Astrocyte (in vitro differentiated cells and primary cell): ENCODE measurements around the gene MATCAP1. TPM values are rescaled to one million over a fixed set of nuclear protein-coding genes. Genes with fewer than 3 reads are reported as not detected.

Experiments
- DNase-seq: peaks from one replicate; pipeline ENCODE4 v3.0.0-alpha.2; 2010; ENCODE audit warnings: low read depth
- FAIRE-seq: peaks from 2 replicates; lab custom pipeline; 2011; peaks lifted over from hg19 to GRCh38; lab: Jason Lieb, UNC
- H2AFZ ChIP-seq: 2 replicates; pipeline ENCODE4 v1.6.0; 2012; ENCODE audit warnings: low read depth, low read length, inconsistent platforms
- H3K27ac ChIP-seq: 2 replicates; pipeline ENCODE4 v1.5.1; 2011; ENCODE audit warnings: low read depth, low read length, inconsistent platforms
- H3K27me3 ChIP-seq: 2 replicates; pipeline ENCODE4 v1.6.0; 2011; ENCODE audit warnings: low read length, inconsistent platforms; ENCODE audit not compliant: insufficient read depth
- H3K36me3 ChIP-seq: 2 replicates; pipeline ENCODE4 v1.5.1; 2011; ENCODE audit warnings: low read length, inconsistent platforms; ENCODE audit not compliant: insufficient read depth
- H3K4me1 ChIP-seq: 2 replicates; pipeline ENCODE4 v1.5.1; 2011; ENCODE audit warnings: low read length, inconsistent platforms; ENCODE audit not compliant: insufficient read depth
- H3K4me2 ChIP-seq: 2 replicates; pipeline ENCODE4 v1.6.0; 2012; ENCODE audit warnings: low read length, inconsistent platforms
- H3K4me3 ChIP-seq: 2 replicates; pipeline ENCODE4 v1.5.1; 2011; ENCODE audit warnings: low read depth, mild to moderate bottlenecking, low read length, inconsistent platforms; ENCODE audit not compliant: insufficient read depth
- H3K79me2 ChIP-seq: 2 replicates; pipeline ENCODE4 v1.6.0; 2012; ENCODE audit warnings: mild to moderate bottlenecking, low read length, inconsistent platforms; ENCODE audit not compliant: insufficient read depth
- H3K9ac ChIP-seq: 2 replicates; pipeline ENCODE4 v1.6.0; 2012; ENCODE audit warnings: mild to moderate bottlenecking, low read length, inconsistent platforms
- H3K9me3 ChIP-seq: 2 replicates; pipeline ENCODE4 v1.5.1; 2012; ENCODE audit warnings: low read depth, mild to moderate bottlenecking, low read length, inconsistent platforms; ENCODE audit not compliant: insufficient read depth
- H4K20me1 ChIP-seq: 2 replicates; pipeline ENCODE4 v1.6.0; 2012; ENCODE audit warnings: low read length, inconsistent platforms; ENCODE audit not compliant: insufficient read depth
- H3K27ac Mint-ChIP-seq: one replicate; pipeline ENCODE4 v1.8.0; 2021; ENCODE audit warnings: mild to moderate bottlenecking, mixed read lengths; ENCODE audit not compliant: unreplicated experiment
- H3K27me3 Mint-ChIP-seq: one replicate; pipeline ENCODE4 v1.8.0; 2021; ENCODE audit warnings: low read depth, mixed read lengths; ENCODE audit not compliant: unreplicated experiment
- H3K36me3 Mint-ChIP-seq: one replicate; pipeline ENCODE4 v1.8.0; 2021; ENCODE audit warnings: low read depth, mixed read lengths; ENCODE audit not compliant: unreplicated experiment
- H3K4me1 Mint-ChIP-seq: one replicate; pipeline ENCODE4 v1.8.0; 2021; ENCODE audit warnings: low read depth, mixed read lengths; ENCODE audit not compliant: unreplicated experiment
- H3K4me3 Mint-ChIP-seq: one replicate; pipeline ENCODE4 v1.8.0; 2021; ENCODE audit warnings: mild to moderate bottlenecking, moderate library complexity, mixed read lengths; ENCODE audit not compliant: unreplicated experiment
- H3K9me3 Mint-ChIP-seq: one replicate; pipeline ENCODE4 v1.8.0; 2021; ENCODE audit warnings: mild to moderate bottlenecking, mixed read lengths; ENCODE audit not compliant: unreplicated experiment
- CTCF ChIP-seq: IDR thresholded peaks from 2 replicates; pipeline ENCODE4 v1.5.1; 2011; ENCODE audit warnings: low read depth, mild to moderate bottlenecking, inconsistent platforms, low read length, moderate library complexity; ENCODE audit not compliant: insufficient read depth
- EZH2 ChIP-seq: IDR thresholded peaks from 2 replicates; pipeline ENCODE4 v1.6.1; 2012; ENCODE audit warnings: mild to moderate bottlenecking, low read length, inconsistent platforms; ENCODE audit not compliant: insufficient read depth
- total RNA-seq: library from RNA; stranded (reverse); gene quantifications from 2 replicates; pipeline ENCODE4 v1.2.1, GENCODE V29; 2021

Gene MATCAP1
- total RNA-seq, 1 donor from 2014 or later: 26.1 TPM

- Histone ChIP-seq H3K9me3 (no peaks in the 10 kb centered on the region), H3K27ac (no peak overlapping the region), H3K79me2 (peaks cover 23% of the 10 kb centered on the region), H3K9ac (peak overlapping the region; percentile 90), H3K4me2 (peak overlapping the region; percentile 91), H3K4me1 (peaks cover 33% of the 10 kb centered on the region), H3K36me3 (no peaks in the 10 kb centered on the region), H3K4me3 (peak overlapping the region; percentile 70), H3K27me3 (no peaks in the 10 kb centered on the region), H2AFZ (peak overlapping the region; percentile 94), H4K20me1 (peaks cover 46% of the 10 kb centered on the region)
- H3K36me3 Mint-ChIP-seq: peaks cover 1% of the 10 kb centered on the region
- H3K4me1 Mint-ChIP-seq: peaks cover 15% of the 10 kb centered on the region
- H3K9me3 Mint-ChIP-seq: no peaks in the 10 kb centered on the region
- no peak for DNase-seq
- H3K4me3 Mint-ChIP-seq: peak overlapping the region; percentile 79
- FAIRE-seq: no peak
- no peak for TF ChIP-seq CTCF
- TF ChIP-seq EZH2: peak; percentile 49
- H3K27ac Mint-ChIP-seq: no peak overlapping the region
- no peaks in the 10 kb centered on the region for H3K27me3 Mint-ChIP-seq
Observed at GRCh38 chr16:67184453-67184994, 761 bp upstream of the MATCAP1 start.

DNA sequence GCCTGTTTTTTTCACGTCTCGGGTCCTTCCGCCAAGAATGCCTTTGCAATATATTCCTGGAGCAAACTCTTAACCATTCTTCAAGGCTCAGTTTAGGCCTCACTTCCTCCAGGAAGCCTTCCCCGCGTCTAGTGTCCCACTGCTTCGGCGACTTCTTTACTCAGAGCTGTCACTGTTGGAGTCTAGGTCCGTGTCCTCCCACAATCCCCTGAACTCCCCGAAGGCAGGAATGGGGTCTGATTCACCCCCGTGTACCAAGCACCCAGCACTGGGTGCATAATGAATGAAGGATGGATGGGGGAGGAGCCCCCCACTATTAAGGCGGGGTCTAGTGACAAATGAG is 508 bp downstream of the MATCAP1 start:
- no peak for TF ChIP-seq CTCF
- no peak for TF ChIP-seq EZH2
- Histone ChIP-seq H3K9me3 (no peaks in the 10 kb centered on the region), H3K9ac (peak overlapping the region; percentile 90), H3K4me2 (peak overlapping the region; percentile 91), H2AFZ (peak overlapping the region; percentile 94), H4K20me1 (peaks cover 58% of the 10 kb centered on the region), H3K27ac (peak overlapping the region; percentile 30), H3K36me3 (no peaks in the 10 kb centered on the region), H3K4me1 (peaks cover 33% of the 10 kb centered on the region), H3K4me3 (peak overlapping the region; percentile 70), H3K79me2 (peaks cover 23% of the 10 kb centered on the region), H3K27me3 (no peaks in the 10 kb centered on the region)
- no peak for FAIRE-seq
- H3K4me1 Mint-ChIP-seq: peaks cover 15% of the 10 kb centered on the region
- no peak overlapping the region for H3K27ac Mint-ChIP-seq
- H3K36me3 Mint-ChIP-seq: peaks cover 5% of the 10 kb centered on the region
- no peaks in the 10 kb centered on the region for H3K9me3 Mint-ChIP-seq
- no peak for DNase-seq
- no peak overlapping the region for H3K4me3 Mint-ChIP-seq
- H3K27me3 Mint-ChIP-seq: peaks cover 5% of the 10 kb centered on the region

DNA sequence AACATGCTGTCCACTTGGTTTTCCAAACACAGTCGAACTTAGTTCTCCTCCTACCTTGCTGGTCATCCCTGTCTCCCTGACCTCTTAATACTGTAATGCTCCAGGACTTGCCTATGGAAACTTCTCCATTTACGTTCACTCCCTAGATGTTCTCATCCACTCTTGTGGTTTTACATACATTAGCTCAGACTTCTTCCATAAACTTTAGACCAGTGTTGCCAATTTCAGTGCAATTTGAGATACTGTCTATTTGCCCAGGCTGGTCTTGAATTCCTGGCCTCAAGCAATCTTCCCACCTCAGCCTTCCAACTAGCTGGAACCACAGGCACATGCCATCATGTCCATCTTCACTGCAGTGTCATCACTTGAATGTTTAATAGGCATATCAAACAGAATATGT is 1.5 kb downstream of the MATCAP1 start:
- Histone ChIP-seq H3K4me2 (peak overlapping the region; percentile 91), H3K79me2 (peaks cover 23% of the 10 kb centered on the region), H4K20me1 (peaks cover 68% of the 10 kb centered on the region), H3K4me1 (peaks cover 33% of the 10 kb centered on the region), H3K27ac (no peak overlapping the region), H3K4me3 (no peak overlapping the region), H3K9me3 (no peaks in the 10 kb centered on the region), H3K27me3 (no peaks in the 10 kb centered on the region), H3K36me3 (no peaks in the 10 kb centered on the region), H3K9ac (no peak overlapping the region), H2AFZ (no peak overlapping the region)
- no peak for FAIRE-seq
- no peak overlapping the region for H3K27ac Mint-ChIP-seq
- no peak for DNase-seq
- peaks cover 11% of the 10 kb centered on the region for H3K27me3 Mint-ChIP-seq
- H3K4me3 Mint-ChIP-seq: no peak overlapping the region
- H3K4me1 Mint-ChIP-seq: peaks cover 14% of the 10 kb centered on the region
- H3K9me3 Mint-ChIP-seq: peaks cover 2% of the 10 kb centered on the region
- H3K36me3 Mint-ChIP-seq: peaks cover 8% of the 10 kb centered on the region
- TF ChIP-seq CTCF: no peak
- no peak for TF ChIP-seq EZH2
